Activated CD4-positive, alpha-beta T cell treated with anti-CD3 and anti-CD28 coated beads, Interleukin-2, Interleukin-4, amounts not matched to agents 100 ng/mL and 50 ng/mL, durations not matched to agents 16 hours and 8 hours (primary cell): Measurements from ENCODE around the gene TBPL2.
A peak's percentile ranks its signal among the peaks of the same experiment; 100 is the strongest.
"Not testable (repeated sequence)": the region's sequence is repeated elsewhere in the genome, so short reads cannot be mapped to it uniquely, and the experiment has no call there.

ENCODE experiments used
- DNase-seq: peaks from one replicate; pipeline ENCODE4 v3.0.0-alpha.2; 2020; ENCODE audit warnings: low spot score

Gene TBPL2

GRCh38 chr14:55440385-55440784 is at the start of gene TBPL2:
Gene TBPL2, minus strand, starts transcription at chr14:55440616. Its CDS starts 167 bp downstream, at chr14:55440449.
- no peak for DNase-seq

GRCh38 chr14:55488204-55488603 is 47.8 kb upstream of the TBPL2 start:
- no peak for DNase-seq

- no peak for DNase-seq
These were observed 42.7 kb upstream of the TBPL2 start for GRCh38 chr14:55482936-55483605.

- no peak for DNase-seq
These were observed 41.4 kb upstream of the TBPL2 start for GRCh38 chr14:55481769-55482168.

GRCh38 chr14:55477680-55478079 is 37.3 kb upstream of the TBPL2 start:
- no peak for DNase-seq

GRCh38 chr14:55476448-55476847 is 36.0 kb upstream of the TBPL2 start:
- not testable (repeated sequence) for DNase-seq

- no peak for DNase-seq
These were observed 33.4 kb upstream of the TBPL2 start for GRCh38 chr14:55473786-55474185.

- DNase-seq = no peak
These were observed 29.6 kb upstream of the TBPL2 start for GRCh38 chr14:55470025-55470424.

- DNase-seq = no peak
These were observed 26.9 kb upstream of the TBPL2 start for GRCh38 chr14:55467307-55467706.

GRCh38 chr14:55458800-55459515 is 18.5 kb upstream of the TBPL2 start:
- DNase-seq = peak; percentile 85

GRCh38 chr14:55457496-55457895 is 17.1 kb upstream of the TBPL2 start:
- DNase-seq = no peak

- DNase-seq = not testable (repeated sequence)
These were observed 16.0 kb upstream of the TBPL2 start for GRCh38 chr14:55456411-55456810.

GRCh38 chr14:55454264-55455002 is 14.0 kb upstream of the TBPL2 start:
- DNase-seq = no peak

- DNase-seq = no peak
These were observed 11.5 kb upstream of the TBPL2 start for GRCh38 chr14:55451950-55452349.

GRCh38 chr14:55451398-55451797 is 11.0 kb upstream of the TBPL2 start:
- no peak for DNase-seq

GRCh38 chr14:55450987-55451386 is 10.6 kb upstream of the TBPL2 start:
- DNase-seq = no peak

GRCh38 chr14:55450539-55450938 is 10.1 kb upstream of the TBPL2 start:
- DNase-seq = no peak

GRCh38 chr14:55450124-55450523 is 9.7 kb upstream of the TBPL2 start:
- DNase-seq = no peak

- no peak for DNase-seq
These were observed 8.7 kb upstream of the TBPL2 start for GRCh38 chr14:55449116-55449515.

GRCh38 chr14:55448141-55448614 is 7.8 kb upstream of the TBPL2 start:
- peak; percentile 34 for DNase-seq

GRCh38 chr14:55446833-55447232 is 6.4 kb upstream of the TBPL2 start:
- DNase-seq = no peak

- peak; percentile 78 for DNase-seq
These were observed 5.8 kb upstream of the TBPL2 start for GRCh38 chr14:55446127-55446736.
